ENCODE measurements around the gene TPD52L1.

The TPD52L1 gene

GRCh38 chr6:125182237-125183008, 28.9 kb downstream of the TPD52L1 start:
- DNase-seq (ENCODE audit: low read depth): no peak

DNA sequence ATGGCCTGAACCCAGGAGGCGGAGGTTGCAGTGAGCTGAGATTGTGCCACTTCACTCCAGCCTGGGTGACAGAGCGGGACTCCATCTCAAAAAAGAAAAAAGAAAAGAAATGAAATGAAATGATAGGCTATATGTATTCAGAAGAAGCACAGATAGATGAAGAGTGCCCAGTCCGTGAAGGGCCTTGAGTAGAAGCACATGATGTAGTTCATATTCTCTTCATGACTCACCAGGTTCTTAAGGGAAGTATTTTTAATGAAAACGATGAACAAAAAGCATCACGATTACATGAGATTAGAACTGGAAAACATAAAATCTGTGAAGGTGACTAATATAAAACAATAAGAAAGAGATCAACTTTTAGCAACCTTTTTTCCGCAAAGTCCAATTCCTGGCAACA, 29.8 kb downstream of the TPD52L1 start:
- DNase-seq (ENCODE audit: low read depth): no peak

- DNase-seq (ENCODE audit: low read depth): no peak
These were observed 34.5 kb downstream of the TPD52L1 start for GRCh38 chr6:125188037-125188436.

DNA sequence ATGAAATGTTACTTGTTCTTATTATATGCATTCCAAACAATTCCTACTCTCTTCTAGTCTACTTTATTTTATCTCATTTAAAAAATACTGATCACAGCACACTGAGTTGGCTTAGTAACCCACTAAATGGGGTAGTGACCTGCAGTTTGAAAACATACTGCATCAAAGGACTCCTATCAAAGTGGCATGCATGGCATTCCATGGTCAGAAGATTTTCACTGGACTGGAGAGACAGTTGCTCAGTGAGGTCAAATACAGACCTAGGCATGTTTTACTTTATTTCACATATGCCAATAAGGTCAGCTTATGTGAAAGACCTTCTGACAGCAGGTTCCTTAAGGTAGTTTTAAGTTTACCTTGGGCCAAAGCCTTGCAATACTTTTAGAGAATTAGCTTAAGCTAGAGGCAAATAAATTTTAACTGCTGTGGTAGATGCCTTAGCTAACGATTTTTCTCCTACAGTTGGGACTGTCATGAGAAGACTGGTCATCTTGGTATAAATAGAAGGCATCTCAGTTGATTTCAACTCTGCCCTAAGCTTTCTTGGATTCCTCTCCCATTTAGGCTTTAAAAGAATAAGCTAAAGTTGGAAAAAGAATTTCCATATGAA, 35.1 kb downstream of the TPD52L1 start:
- DNase-seq (ENCODE audit: low read depth): no peak

DNA sequence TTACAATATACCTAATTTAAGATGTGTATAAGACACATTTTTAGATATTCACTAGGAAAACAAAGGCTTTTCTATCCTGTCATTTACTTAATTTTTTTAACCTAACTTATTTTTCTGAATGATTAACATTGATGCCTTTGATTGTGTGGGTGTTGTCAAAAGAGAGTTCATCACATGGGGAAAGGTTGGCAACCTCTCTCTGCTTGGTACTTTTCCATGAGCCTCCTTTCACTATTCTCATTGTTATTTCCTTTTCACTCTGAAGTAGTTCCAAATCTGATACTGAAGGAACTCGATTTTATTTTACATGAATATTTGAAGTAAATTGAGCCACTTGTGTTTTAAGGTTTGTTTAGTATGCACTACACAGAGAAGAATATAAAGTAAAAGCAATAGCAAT, 35.9 kb downstream of the TPD52L1 start:
- DNase-seq (ENCODE audit: low read depth): no peak

GRCh38 chr6:125190667-125191066, 37.1 kb downstream of the TPD52L1 start:
- DNase-seq (ENCODE audit: low read depth): no peak

- peak; percentile 82 for DNase-seq (ENCODE audit: low read depth)
These were observed 38.5 kb downstream of the TPD52L1 start for GRCh38 chr6:125191916-125192609.

- DNase-seq (ENCODE audit: low read depth): no peak
These were observed 39.0 kb downstream of the TPD52L1 start for GRCh38 chr6:125192610-125192930.

DNA sequence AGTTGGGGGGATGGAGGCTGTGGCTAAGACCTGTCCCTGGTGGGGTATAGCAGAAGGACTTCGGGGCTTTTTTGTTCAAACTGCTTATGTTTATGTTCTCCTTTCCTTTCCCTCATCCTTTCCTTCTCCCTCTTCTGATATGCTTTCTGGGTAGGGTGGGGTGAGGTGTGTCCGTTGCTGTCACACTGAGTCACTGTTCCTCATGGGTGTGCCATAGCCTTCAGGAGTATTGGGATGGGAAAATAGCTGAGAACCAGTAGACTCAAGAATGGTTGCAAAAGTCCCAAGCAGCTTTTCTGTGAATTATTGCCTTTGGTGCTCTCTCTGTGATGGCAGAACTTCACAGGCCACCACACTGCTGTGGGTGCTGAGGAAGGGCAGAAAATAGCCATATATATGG, 39.6 kb downstream of the TPD52L1 start:
- DNase-seq (ENCODE audit: low read depth): no peak

DNA sequence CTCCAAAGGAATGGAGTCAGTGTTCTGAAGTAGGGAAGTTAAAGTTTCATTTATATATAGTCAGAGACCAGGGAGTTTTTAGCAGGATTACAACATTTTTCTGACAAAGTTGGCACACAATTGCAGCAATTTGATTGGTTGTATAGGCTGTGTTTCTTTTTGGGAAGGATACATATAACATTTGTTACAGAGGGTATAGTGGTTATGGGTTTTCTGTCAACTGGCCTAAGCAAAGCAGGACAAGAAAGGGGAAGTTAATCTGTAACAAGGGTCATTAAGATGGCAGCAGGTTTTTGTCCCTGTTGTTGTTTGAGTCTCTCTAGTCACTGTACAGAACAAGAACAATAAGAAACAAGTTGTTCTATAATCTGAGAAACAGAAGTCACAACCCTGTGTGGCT, 41.4 kb downstream of the TPD52L1 start:
- DNase-seq (ENCODE audit: low read depth): no peak

- DNase-seq (ENCODE audit: low read depth): no peak
These were observed 42.0 kb downstream of the TPD52L1 start for GRCh38 chr6:125195526-125195925.

DNA sequence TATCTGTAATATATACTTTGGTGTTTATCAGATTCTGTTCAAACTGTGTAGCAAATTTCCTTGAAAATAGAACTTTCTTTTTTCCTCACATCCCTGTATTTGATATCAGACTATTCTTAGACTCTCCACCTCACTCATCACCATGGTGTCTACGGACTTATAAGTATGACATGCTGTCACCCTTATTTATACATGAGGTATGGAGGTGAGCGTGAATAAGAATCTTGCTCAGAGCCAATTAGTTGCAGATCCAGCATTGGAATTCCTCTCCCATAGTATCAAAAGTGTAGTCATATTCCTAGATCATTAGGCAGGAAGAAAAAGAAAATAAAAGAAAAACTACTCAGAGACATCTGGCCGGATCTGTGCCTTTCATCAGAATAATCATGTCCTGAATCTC, 43.0 kb downstream of the TPD52L1 start:
- no peak for DNase-seq (ENCODE audit: low read depth)

DNA sequence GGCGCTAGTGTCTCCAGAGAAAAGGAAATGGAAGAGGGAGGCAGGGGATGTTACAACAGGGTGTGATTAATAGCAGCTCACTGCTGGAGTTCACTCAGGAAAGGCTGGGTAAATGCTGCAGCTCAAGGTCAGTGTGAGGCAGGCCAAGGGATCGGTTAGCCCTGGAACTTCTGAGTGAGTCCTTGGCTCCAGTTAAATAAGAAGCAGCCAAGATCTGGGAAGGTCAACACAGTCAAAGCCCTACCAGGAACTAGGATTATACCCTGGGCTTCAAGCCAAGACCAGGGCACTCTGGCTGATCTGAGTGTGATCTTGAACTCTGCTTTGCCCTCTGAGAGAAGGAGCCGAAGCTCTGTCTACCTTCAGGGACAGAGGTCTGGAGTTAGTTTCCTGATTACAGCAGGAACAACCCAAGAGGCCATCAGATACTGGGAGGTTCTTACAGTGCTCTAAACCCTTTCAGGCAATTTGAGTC, 44.3 kb downstream of the TPD52L1 start:
- DNase-seq (ENCODE audit: low read depth): peak; percentile 90

GRCh38 chr6:125198398-125198937, 44.9 kb downstream of the TPD52L1 start:
- DNase-seq (ENCODE audit: low read depth): no peak

DNA sequence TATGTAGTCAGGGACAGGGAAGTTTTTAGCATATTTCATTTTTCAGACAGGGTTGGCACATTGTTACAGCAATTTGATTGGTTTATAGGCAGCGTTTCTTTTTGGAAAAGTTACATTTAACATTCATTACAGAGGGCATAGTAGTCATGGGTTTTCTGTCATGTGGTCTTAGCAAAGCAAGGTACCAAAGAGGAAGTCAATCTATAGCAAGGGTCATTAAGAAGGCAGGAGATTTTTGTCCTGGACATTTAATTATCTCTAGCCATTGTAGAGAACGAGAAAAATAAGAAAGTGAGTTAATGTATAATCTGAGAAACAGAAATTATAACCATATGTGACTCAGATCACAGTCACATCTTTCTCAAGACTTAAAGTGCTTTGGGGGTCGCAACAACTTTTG, 47.4 kb downstream of the TPD52L1 start:
- no peak for DNase-seq (ENCODE audit: low read depth)

DNA sequence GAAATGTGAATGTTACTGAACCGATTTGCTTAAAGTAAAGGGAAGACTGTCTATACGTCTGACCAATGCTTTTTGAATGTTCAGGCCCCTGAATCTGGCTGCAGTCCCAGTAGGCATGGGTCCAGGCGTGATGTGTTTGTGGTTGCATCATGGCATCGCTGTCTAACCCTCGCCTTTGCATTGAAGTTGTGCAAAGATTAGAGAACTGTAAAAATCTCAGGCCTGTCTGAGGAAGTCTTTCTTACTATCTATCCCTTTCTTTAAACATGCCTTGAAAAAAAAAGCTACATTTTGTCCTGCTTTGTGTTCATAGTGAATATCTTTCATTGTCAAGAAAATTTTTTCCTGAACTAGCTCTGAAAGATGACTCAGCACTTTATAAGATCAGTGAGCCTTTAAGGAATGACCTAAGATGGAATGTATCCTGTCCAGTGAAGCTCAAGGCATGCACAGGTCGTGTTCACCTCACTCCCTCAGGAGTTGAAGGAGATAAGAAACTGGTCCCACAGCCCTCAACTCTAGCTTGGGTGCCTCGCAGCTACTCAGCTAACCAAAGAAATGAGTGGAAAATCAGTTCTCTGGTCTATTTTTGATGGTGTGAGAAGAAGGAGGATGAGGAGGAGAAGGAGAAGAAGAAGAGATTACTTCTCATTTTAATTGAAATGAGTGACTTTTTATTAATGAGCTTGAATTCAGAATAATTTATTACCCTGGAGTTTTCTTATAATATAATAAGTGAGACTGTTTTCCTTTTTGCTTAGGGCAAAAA, 48.6 kb downstream of the TPD52L1 start:
- peak; percentile 94 for DNase-seq (ENCODE audit: low read depth)

DNA sequence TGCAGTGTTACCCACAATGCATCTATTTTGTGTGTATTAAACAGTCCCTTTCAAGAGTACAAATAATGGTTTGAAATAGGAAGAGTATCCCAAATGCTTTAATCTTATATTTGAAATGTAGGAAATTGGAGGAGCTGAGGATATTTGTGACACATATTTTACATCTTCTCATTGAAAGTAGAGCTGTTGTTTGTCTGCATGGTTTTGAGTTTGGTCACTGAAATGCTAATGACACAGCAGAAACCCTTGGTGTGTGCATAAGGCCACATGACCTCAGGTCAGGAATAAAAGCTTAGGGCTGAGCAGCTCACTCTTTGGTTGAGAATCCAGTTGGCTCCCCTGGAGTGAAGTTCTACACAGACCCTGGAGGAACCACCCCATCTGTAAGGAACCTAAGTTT, 49.8 kb downstream of the TPD52L1 start:
- no peak for DNase-seq (ENCODE audit: low read depth)

DNA sequence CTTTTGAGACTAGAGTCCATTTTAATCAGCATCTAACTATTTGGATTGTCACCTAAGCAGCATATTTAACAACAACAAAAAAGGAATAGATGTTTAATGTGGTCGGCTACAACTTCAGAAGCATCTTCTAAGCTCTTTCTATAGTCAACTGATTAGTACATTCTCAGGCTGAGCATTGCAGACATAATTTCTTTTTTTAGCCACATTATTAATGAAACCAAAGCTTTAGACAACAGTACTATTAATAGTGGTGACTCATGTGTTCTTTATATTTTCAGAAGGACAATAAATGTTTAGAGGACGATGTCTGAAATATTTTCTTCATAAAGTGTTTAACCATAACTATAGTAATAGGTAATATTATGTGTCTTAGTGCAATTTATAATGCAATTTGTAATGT, 52.4 kb downstream of the TPD52L1 start:
- no peak for DNase-seq (ENCODE audit: low read depth)

DNA sequence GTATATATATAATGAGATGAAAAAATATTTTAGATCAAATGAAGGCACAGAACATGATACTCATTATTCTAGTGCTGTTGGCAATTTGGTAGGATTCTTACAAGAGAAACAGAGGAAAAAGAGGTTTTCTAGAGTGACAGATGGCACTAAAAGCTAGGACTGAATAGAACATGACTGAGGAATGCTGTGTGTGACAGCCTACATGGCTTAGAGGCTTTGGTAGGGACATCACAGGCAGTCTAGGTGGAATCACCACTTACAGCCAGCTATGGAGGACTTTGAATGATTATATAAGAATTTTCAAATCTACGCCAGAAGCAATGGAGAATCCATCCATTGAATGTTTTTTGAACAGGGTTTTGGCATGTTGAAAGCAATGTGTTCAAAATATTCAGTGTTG, 52.8 kb downstream of the TPD52L1 start:
- no peak for DNase-seq (ENCODE audit: low read depth)

GRCh38 chr6:125207956-125208355, 54.4 kb downstream of the TPD52L1 start:
- DNase-seq (ENCODE audit: low read depth): no peak

DNA sequence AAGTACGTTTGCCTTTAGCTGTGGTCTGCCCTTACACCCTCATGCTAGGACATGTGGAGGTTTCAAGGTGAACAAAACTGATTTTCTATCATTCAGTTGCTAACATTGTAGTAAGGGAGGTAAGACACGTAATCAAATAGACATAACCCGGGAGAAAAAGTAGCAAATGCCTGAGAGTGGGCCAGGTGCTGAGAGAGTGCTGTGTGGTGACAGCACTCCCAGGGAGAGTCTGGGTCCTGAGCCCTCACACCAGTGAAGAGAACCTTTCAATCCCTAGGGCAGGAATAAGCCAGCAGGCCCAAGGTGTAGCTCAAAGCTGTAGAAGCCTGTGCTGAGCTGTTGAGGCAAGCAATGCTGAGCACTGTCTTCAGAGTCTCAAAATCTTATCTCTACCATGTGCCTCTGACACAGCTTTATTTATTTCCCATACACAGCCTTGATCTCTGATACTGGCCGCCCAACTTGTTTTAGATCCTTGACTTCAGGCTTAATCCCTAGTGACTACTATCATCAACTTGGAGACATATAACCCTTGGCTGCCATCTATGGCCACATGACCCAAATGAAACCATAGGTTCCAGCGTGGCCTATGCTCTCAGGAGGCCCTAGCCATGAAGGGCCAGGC, 55.2 kb downstream of the TPD52L1 start:
- DNase-seq (ENCODE audit: low read depth): no peak

- DNase-seq (ENCODE audit: low read depth): no peak
These were observed 57.1 kb downstream of the TPD52L1 start for GRCh38 chr6:125210667-125211066.

Data from fibroblast of the conjunctiva (primary cell).